Measurements from ENCODE around the gene PRKG1.

GRCh38 chr10:51896849-51897248 is 822.6 kb downstream of the PRKG1 start:
- TF ChIP-seq, protein P1, sequence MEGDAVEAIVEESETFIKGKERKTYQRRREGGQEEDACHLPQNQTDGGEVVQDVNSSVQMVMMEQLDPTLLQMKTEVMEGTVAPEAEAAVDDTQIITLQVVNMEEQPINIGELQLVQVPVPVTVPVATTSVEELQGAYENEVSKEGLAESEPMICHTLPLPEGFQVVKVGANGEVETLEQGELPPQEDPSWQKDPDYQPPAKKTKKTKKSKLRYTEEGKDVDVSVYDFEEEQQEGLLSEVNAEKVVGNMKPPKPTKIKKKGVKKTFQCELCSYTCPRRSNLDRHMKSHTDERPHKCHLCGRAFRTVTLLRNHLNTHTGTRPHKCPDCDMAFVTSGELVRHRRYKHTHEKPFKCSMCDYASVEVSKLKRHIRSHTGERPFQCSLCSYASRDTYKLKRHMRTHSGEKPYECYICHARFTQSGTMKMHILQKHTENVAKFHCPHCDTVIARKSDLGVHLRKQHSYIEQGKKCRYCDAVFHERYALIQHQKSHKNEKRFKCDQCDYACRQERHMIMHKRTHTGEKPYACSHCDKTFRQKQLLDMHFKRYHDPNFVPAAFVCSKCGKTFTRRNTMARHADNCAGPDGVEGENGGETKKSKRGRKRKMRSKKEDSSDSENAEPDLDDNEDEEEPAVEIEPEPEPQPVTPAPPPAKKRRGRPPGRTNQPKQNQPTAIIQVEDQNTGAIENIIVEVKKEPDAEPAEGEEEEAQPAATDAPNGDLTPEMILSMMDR (IDR thresholded peaks at IDR 0.05), result no peak
- TF ChIP-seq EZH2 (IDR thresholded peaks at IDR 0.05; ENCODE audit: borderline replicate concordance, insufficient read depth, low read depth, low read length, poor library complexity, severe bottlenecking), result no peak

Measured in B cell (primary cell).